A549 (cell line): Measurements from ENCODE around the gene FBLN1. TPM values are rescaled to one million over a fixed set of nuclear protein-coding genes. Genes with fewer than 3 reads are reported as not detected.
"Not testable (repeated sequence)": the region's sequence is repeated elsewhere in the genome, so short reads cannot be mapped to it uniquely, and the experiment has no call there.

Source experiments
- ATAC-seq, 2 experiments: fragments of 200-7000 bp in 1 of 2; fragments of >200 bp in 1 of 2; cut with Nextera tagmentation in 1 of 2; cut with Tn5 transposase in 1 of 2; 3 replicates each; pipeline versions ENCODE4 v1.8.0 to v1.9.1; 2018 to 2020; ENCODE audit warnings: mild to moderate bottlenecking in 1 of 2, moderate library complexity in 1 of 2
- CTCF ChIA-PET: fragments of 300-600 bp; sonication (Branson Sonifier 250); formaldehyde crosslinking; extraction: SDS; loops from one replicate; lab custom pipeline; 2021; ENCODE audit warnings: antibody characterized with exemption, inconsistent platforms; lab: Yijun Ruan, JAX
- POLR2A ChIA-PET: fragments of 350-600 bp; formaldehyde crosslinking; extraction: SDS; loops from one replicate; lab custom pipeline; 2021; ENCODE audit warnings: antibody characterized with exemption, inconsistent platforms; lab: Yijun Ruan, JAX
- DNase-seq, 2 experiments: peaks; one replicate each; pipeline versions ENCODE4 v3.0.0 to v3.0.0-alpha.2; 2011 to 2016; ENCODE audit warnings: low read depth in 1 of 2, low spot score in 1 of 2
- FAIRE-seq: peaks from 2 replicates; lab custom pipeline; 2011; peaks lifted over from hg19 to GRCh38; lab: Jason Lieb, UNC
- H3K27ac ChIP-seq, 2 experiments: fragments of >200 bp; sonication (Bioruptor Twin); formaldehyde crosslinking; 3 replicates each; pipeline ENCODE4 v1.5.1; 2016 to 2017
- H3K4me1 ChIP-seq: fragments of >200 bp; sonication (Bioruptor Twin); formaldehyde crosslinking; 3 replicates; pipeline ENCODE4 v1.6.1; 2016
- H3K4me2 ChIP-seq: fragments of >200 bp; sonication (Bioruptor Twin); formaldehyde crosslinking; 3 replicates; pipeline ENCODE4 v1.6.1; 2016
- H3K4me3 ChIP-seq: fragments of >200 bp; sonication (Bioruptor Twin); formaldehyde crosslinking; 3 replicates; pipeline ENCODE4 v1.5.1; 2016
- H3K9me3 ChIP-seq: fragments of >200 bp; sonication (Bioruptor Twin); formaldehyde crosslinking; 3 replicates; pipeline ENCODE4 v1.6.1; 2016
- CHD2 ChIP-seq: fragments of 150-350 bp; IDR thresholded peaks from 2 replicates; pipeline ENCODE4 v1.6.1; 2014; ENCODE audit warnings: low read length; ENCODE audit not compliant: partially characterized antibody
- EP300 ChIP-seq, 2 experiments: fragments of >200 bp; sonication (Bioruptor Twin); formaldehyde crosslinking; IDR thresholded peaks; 2 replicates in 1 of 2; 3 replicates in 1 of 2; pipeline ENCODE4 v1.6.1; 2016 to 2017
- GATA3 ChIP-seq: IDR thresholded peaks from 2 replicates; pipeline ENCODE4 v1.6.1; 2012; ENCODE audit warnings: borderline replicate concordance
- HOXB13 ChIP-seq: fragments of 250-450 bp; sonication (Bioruptor Pico); IDR thresholded peaks from 2 replicates; pipeline ENCODE4 v1.5.0; 2020; ENCODE audit warnings: low read depth, mild to moderate bottlenecking, moderate library complexity
- HOXB5 ChIP-seq: fragments of 250-450 bp; sonication (Bioruptor Pico); IDR thresholded peaks from 2 replicates; pipeline ENCODE4 v1.5.0; 2020; ENCODE audit warnings: mild to moderate bottlenecking, moderate library complexity
- KDM1A ChIP-seq: fragments of 200-600 bp; sonication (generic); IDR thresholded peaks from 2 replicates; pipeline ENCODE4 v1.6.1; 2016; ENCODE audit warnings: low read depth, mild to moderate bottlenecking
- KDM5A ChIP-seq: fragments of 200-600 bp; sonication (generic); IDR thresholded peaks from 2 replicates; pipeline ENCODE4 v1.6.1; 2016; ENCODE audit warnings: antibody characterized with exemption, mild to moderate bottlenecking
- MAFK ChIP-seq: fragments of 450-650 bp; IDR thresholded peaks from 2 replicates; pipeline ENCODE4 v1.6.1; 2014; ENCODE audit not compliant: partially characterized antibody
- NFE2L2 ChIP-seq: fragments of 150-350 bp; conservative IDR thresholded peaks from 2 replicates; pipeline ENCODE4 v1.6.1; 2014; ENCODE audit warnings: low read length
- POLR2A ChIP-seq: IDR thresholded peaks from 2 replicates; pipeline ENCODE4 v1.6.1; 2012; ENCODE audit warnings: mild to moderate bottlenecking, low read length
- SMC3 ChIP-seq: fragments of >200 bp; sonication (Bioruptor Twin); formaldehyde crosslinking; IDR thresholded peaks from 3 replicates; pipeline ENCODE4 v1.6.1; 2018; ENCODE audit warnings: inconsistent platforms
- SREBF2 ChIP-seq: fragments of 450-650 bp; IDR thresholded peaks from 2 replicates; pipeline ENCODE4 v1.6.1; 2014; ENCODE audit warnings: mild to moderate bottlenecking, moderate library complexity
- WGBS: methylation state at CpG from one replicate; pipeline ENCODE4 v1.1.6; 2017; ENCODE audit errors: missing lambda C conversion rate; 5-methylcytosine and 5-hydroxymethylcytosine counted together
- polyA plus RNA-seq, 4 experiments: library from polyadenylated mRNA; depleted of rRNA in 3 of 4; stranded (reverse); fragments of >200 nt; fragmentation: RNase III in 1 of 4; extraction: RNeasy Plus Mini Kit Qiagen cat#74134 plus additional on column Dnase treatment in 1 of 4; gene quantifications; 2 replicates in 3 of 4; 3 replicates in 1 of 4; pipeline ENCODE4 v1.2.3, GENCODE V29; 2011 to 2017
- TF ChIP-seq, protein P1 (sequence below): fragments of 250-450 bp; sonication (Bioruptor Pico); IDR thresholded peaks from 2 replicates; pipeline ENCODE4 v1.5.0; 2021; ENCODE audit warnings: mild to moderate bottlenecking, moderate library complexity, borderline replicate concordance
- TF ChIP-seq, protein P2 (sequence below): fragments of 200-600 bp; sonication (generic); IDR thresholded peaks from 2 replicates; pipeline ENCODE4 v1.6.1; 2016; ENCODE audit warnings: antibody characterized with exemption, mild to moderate bottlenecking, moderate library complexity
- TF ChIP-seq, protein P3 (sequence below): IDR thresholded peaks from 2 replicates; pipeline ENCODE4 v1.6.1; 2012
- TF ChIP-seq, protein P4 (sequence below): fragments of >200 bp; sonication (Bioruptor Twin); formaldehyde crosslinking; IDR thresholded peaks from 3 replicates; pipeline ENCODE4 v1.5.1; 2016
- TF ChIP-seq, protein P5 (sequence below): IDR thresholded peaks from 2 replicates; pipeline ENCODE4 v1.6.1; 2012; ENCODE audit warnings: low read depth, borderline replicate concordance
- TF ChIP-seq, protein P6 (sequence below): fragments of 250-450 bp; sonication (Bioruptor Pico); IDR thresholded peaks from 2 replicates; pipeline ENCODE4 v1.5.0; 2020; ENCODE audit warnings: low read depth, mild to moderate bottlenecking, moderate library complexity

The FBLN1 gene
- polyA plus RNA-seq, 2 of the 4 experiments (the other 2 are of a cell fraction), result 18.2 to 32.7 TPM

DNA sequence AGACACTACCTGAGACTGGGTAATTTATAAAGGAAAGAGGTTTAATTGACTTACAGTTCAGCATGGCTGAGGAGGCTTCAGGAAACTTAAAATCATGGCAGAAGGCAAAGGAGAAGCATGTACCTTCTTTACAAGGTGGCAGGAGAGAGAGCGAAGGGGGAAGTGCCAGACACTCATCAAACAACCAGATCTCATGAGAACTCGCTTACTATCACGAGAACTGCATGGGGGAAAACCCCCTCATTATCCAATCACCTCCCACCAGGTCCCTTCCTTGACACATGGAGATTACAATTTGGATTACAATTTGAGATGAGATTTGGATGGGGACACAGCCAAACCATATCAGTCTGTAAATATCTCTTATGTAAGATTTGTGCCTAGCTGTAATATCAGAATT lies 118.0 kb downstream of the FBLN1 start:
- ChIA-PET POLR2A (no interaction called here), CTCF (no interaction called here)
- no peak for ATAC-seq
- H3K9me3 ChIP-seq, result peaks cover 28% of the 10 kb centered on the region
- FAIRE-seq, result no peak
- 0 out of 6 replicates have a peak overlapping the region, but pooled peaks of 1 of the 2 experiments have one; percentile 39 for H3K27ac ChIP-seq
- H3K4me3 ChIP-seq, result no peak overlapping the region
- no peak for DNase-seq
- no peak for TF ChIP-seq KDM5A
- TF ChIP-seq, protein P1, sequence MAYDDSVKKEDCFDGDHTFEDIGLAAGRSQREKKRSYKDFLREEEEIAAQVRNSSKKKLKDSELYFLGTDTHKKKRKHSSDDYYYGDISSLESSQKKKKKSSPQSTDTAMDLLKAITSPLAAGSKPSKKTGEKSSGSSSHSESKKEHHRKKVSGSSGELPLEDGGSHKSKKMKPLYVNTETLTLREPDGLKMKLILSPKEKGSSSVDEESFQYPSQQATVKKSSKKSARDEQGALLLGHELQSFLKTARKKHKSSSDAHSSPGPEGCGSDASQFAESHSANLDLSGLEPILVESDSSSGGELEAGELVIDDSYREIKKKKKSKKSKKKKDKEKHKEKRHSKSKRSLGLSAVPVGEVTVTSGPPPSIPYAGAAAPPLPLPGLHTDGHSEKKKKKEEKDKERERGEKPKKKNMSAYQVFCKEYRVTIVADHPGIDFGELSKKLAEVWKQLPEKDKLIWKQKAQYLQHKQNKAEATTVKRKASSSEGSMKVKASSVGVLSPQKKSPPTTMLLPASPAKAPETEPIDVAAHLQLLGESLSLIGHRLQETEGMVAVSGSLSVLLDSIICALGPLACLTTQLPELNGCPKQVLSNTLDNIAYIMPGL (CRISPR knock-in tag), result no peak
- WGBS, result 93% methylated on average over 3 of the region's 3 CpGs
- H3K4me1 ChIP-seq, result peaks cover 5% of the 10 kb centered on the region
- no peak overlapping the region for H3K4me2 ChIP-seq

DNA sequence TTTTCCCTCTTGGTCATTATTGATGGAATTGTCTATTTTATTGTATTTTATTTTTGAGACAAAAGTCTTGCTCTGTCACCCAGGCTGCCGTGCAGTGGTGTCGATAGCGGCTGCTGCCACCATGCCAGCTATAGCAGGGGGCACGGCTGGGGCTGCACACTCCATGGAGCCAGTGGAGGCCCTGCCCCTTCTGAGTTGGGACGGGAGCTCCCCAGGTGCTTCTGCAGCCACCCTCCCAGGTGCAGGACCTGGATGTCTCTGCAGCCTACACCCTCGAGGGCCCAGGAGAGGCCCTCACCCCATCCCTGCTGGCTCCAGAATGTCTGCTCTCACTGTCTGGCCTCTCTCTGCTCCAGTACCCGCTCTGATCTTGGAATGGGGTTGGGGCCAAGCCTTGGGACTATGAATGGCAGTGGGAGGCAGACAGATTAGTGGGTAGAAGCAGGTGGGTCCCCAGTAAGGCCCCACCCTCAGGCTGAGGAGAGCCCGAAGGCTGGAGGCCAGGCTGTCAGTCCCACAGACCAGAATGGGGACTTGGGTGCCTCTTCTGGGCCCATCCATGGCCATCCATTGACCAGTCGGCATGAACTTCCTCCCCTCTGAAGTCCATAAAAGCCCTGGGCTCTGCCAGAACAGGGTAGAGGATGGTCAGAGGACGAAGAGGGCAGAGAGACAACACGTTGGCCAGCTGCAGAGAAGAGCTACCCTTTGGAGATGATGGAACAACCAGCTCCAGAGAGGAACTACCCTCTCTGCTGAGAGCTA lies 119.3 kb downstream of the FBLN1 start:
- no peak for TF ChIP-seq SREBF2
- no peak for TF ChIP-seq KDM1A
- TF ChIP-seq HOXB13, result no peak
- TF ChIP-seq, protein P2, sequence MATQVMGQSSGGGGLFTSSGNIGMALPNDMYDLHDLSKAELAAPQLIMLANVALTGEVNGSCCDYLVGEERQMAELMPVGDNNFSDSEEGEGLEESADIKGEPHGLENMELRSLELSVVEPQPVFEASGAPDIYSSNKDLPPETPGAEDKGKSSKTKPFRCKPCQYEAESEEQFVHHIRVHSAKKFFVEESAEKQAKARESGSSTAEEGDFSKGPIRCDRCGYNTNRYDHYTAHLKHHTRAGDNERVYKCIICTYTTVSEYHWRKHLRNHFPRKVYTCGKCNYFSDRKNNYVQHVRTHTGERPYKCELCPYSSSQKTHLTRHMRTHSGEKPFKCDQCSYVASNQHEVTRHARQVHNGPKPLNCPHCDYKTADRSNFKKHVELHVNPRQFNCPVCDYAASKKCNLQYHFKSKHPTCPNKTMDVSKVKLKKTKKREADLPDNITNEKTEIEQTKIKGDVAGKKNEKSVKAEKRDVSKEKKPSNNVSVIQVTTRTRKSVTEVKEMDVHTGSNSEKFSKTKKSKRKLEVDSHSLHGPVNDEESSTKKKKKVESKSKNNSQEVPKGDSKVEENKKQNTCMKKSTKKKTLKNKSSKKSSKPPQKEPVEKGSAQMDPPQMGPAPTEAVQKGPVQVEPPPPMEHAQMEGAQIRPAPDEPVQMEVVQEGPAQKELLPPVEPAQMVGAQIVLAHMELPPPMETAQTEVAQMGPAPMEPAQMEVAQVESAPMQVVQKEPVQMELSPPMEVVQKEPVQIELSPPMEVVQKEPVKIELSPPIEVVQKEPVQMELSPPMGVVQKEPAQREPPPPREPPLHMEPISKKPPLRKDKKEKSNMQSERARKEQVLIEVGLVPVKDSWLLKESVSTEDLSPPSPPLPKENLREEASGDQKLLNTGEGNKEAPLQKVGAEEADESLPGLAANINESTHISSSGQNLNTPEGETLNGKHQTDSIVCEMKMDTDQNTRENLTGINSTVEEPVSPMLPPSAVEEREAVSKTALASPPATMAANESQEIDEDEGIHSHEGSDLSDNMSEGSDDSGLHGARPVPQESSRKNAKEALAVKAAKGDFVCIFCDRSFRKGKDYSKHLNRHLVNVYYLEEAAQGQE, result no peak
- no peak for TF ChIP-seq SMC3
- no peak for TF ChIP-seq POLR2A
- no peak for TF ChIP-seq EP300 (IDR thresholded peaks at IDR 0.05)
- TF ChIP-seq, protein P3, sequence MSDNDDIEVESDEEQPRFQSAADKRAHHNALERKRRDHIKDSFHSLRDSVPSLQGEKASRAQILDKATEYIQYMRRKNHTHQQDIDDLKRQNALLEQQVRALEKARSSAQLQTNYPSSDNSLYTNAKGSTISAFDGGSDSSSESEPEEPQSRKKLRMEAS, result no peak
- 94% methylated on average over 7 of the region's 11 CpGs for WGBS
- ChIA-PET CTCF (interaction anchor here (1.9 kb wide), 1 partner anchor 44 kb away, joined by 4 read pairs; no protein-coding TSS in a partner anchor), POLR2A (no interaction called here)
- DNase-seq (no peak), FAIRE-seq (no peak), ATAC-seq (no peak)
- no peak overlapping the region for H3K4me3 ChIP-seq
- peak overlapping the region in 1 of 2 experiments; percentile 61; a peak in 3 of 6 replicates for H3K27ac ChIP-seq
- H3K4me2 ChIP-seq, result no peak overlapping the region
- H3K4me1 ChIP-seq, result peaks cover 17% of the 10 kb centered on the region
- peaks cover 19% of the 10 kb centered on the region for H3K9me3 ChIP-seq

DNA sequence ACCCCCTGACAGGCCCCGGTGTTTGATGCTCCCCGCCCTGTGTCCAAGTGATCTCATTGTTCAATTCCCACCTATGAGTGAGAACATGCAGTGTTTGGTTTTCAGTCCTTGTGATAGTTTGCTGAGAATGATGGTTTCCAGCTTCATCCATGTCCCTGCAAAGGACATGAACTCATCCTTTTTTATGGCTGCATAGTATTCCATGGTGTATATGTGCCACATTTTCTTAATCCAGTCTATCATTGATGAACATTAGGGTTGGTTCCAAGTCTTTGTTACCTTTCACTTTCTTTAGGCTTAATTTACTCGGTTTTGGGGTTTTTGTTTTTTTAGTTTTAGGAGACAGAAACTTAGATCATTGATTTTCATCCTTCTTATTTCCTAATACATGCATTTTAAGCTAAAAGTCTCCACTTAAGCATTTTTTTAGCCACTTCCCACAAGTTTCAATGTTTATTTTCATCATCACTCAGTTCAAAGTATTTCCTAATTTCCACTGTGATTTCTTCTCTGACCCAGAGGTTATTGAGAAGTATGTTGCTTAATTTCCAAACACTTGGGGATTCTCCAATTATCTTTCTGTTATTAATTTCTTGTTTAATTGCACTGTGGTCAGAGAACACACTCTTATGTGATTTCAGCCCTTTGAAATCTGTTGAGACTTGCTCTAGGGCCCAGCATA lies 120.9 kb downstream of the FBLN1 start:
- not testable (repeated sequence) for FAIRE-seq

DNA sequence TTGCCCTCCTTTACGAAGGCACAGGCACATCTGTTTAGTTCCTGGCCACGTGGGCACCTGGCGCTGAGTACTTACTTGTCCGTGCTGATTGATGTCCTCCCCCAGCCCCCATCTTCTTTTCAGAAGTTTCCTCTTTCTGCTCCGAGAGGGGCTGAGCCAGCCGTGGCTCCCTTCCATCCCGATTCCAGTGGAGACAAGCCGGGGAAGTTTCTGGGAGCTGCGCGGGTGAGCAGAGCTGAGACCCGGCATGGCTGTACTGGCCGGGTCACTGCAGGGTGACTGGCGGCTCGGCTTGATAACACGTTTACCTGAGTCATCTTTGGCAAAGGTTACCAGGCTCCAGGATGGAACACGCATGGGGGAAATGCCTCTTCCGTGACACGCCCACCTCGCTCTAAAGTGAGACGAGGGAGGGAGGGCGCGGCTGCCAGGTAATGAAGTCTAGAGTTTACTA lies 123.5 kb downstream of the FBLN1 start:
- H3K9me3 ChIP-seq, result 0 out of 3 replicates have a peak, but pooled peaks cover 10% of the 10 kb centered on the region
- ChIA-PET POLR2A (no interaction called here), CTCF (no interaction called here)
- no peak for FAIRE-seq
- peak overlapping the region; percentile 78 to 99 for H3K27ac ChIP-seq
- H3K4me2 ChIP-seq, result peak overlapping the region; percentile 56
- 37% methylated on average over 19 of the region's 22 CpGs for WGBS
- ATAC-seq, result peak; percentile 76 to 90; a peak in 5 of 6 replicates
- DNase-seq, result peak; percentile 63 to 91
- H3K4me1 ChIP-seq, result peaks cover 37% of the 10 kb centered on the region
- H3K4me3 ChIP-seq, result no peak overlapping the region
- TF ChIP-seq, protein P4, sequence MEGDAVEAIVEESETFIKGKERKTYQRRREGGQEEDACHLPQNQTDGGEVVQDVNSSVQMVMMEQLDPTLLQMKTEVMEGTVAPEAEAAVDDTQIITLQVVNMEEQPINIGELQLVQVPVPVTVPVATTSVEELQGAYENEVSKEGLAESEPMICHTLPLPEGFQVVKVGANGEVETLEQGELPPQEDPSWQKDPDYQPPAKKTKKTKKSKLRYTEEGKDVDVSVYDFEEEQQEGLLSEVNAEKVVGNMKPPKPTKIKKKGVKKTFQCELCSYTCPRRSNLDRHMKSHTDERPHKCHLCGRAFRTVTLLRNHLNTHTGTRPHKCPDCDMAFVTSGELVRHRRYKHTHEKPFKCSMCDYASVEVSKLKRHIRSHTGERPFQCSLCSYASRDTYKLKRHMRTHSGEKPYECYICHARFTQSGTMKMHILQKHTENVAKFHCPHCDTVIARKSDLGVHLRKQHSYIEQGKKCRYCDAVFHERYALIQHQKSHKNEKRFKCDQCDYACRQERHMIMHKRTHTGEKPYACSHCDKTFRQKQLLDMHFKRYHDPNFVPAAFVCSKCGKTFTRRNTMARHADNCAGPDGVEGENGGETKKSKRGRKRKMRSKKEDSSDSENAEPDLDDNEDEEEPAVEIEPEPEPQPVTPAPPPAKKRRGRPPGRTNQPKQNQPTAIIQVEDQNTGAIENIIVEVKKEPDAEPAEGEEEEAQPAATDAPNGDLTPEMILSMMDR, result no peak
- TF ChIP-seq HOXB5 (peak; percentile 37; the same call in 1 of the 2 replicates), NFE2L2 (peak; percentile 66), GATA3 (peak; percentile 44; the same call in 1 of the 2 replicates), CHD2 (no peak), MAFK (peak; percentile 73)
- TF ChIP-seq, protein P5, sequence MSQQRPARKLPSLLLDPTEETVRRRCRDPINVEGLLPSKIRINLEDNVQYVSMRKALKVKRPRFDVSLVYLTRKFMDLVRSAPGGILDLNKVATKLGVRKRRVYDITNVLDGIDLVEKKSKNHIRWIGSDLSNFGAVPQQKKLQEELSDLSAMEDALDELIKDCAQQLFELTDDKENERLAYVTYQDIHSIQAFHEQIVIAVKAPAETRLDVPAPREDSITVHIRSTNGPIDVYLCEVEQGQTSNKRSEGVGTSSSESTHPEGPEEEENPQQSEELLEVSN, result peak; percentile 85
- TF ChIP-seq, protein P6, sequence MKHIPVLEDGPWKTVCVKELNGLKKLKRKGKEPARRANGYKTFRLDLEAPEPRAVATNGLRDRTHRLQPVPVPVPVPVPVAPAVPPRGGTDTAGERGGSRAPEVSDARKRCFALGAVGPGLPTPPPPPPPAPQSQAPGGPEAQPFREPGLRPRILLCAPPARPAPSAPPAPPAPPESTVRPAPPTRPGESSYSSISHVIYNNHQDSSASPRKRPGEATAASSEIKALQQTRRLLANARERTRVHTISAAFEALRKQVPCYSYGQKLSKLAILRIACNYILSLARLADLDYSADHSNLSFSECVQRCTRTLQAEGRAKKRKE (CRISPR knock-in tag), result peak; percentile 39; the same call in 1 of the 2 replicates

More for the DNA sequence above, 120.9 kb downstream of the FBLN1 start:
- DNase-seq, POLR2A ChIA-PET, H3K4me3 ChIP-seq, ATAC-seq, H3K4me2 ChIP-seq: not testable (repeated sequence)
- CTCF ChIA-PET, result interaction anchor here (1.4 to 1.9 kb wide), 3 partner anchors 11 to 46 kb away, joined by 3 to 4 read pairs (median 4); no protein-coding TSS in a partner anchor
- Histone ChIP-seq H3K27ac (peak overlapping the region in 1 of 2 experiments; percentile 99; a peak in 2 of 6 replicates), H3K4me1 (peaks cover 30% of the 10 kb centered on the region), H3K9me3 (peaks cover 19% of the 10 kb centered on the region)
- 87% methylated on average over 2 of the region's 3 CpGs for WGBS
